Measurements from ENCODE around the gene B4GALNT2. TPM values are rescaled to one million over a fixed set of nuclear protein-coding genes. Genes with fewer than 3 reads are reported as not detected.
"Not testable (repeated sequence)": the region's sequence is repeated elsewhere in the genome, so short reads cannot be mapped to it uniquely, and the experiment has no call there.

The B4GALNT2 gene, protein sequence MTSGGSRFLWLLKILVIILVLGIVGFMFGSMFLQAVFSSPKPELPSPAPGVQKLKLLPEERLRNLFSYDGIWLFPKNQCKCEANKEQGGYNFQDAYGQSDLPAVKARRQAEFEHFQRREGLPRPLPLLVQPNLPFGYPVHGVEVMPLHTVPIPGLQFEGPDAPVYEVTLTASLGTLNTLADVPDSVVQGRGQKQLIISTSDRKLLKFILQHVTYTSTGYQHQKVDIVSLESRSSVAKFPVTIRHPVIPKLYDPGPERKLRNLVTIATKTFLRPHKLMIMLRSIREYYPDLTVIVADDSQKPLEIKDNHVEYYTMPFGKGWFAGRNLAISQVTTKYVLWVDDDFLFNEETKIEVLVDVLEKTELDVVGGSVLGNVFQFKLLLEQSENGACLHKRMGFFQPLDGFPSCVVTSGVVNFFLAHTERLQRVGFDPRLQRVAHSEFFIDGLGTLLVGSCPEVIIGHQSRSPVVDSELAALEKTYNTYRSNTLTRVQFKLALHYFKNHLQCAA
- total RNA-seq (2014; rRNA removed; shearing (Covaris generic)), result 0.06 and 0.39 TPM in 2 replicates

DNA sequence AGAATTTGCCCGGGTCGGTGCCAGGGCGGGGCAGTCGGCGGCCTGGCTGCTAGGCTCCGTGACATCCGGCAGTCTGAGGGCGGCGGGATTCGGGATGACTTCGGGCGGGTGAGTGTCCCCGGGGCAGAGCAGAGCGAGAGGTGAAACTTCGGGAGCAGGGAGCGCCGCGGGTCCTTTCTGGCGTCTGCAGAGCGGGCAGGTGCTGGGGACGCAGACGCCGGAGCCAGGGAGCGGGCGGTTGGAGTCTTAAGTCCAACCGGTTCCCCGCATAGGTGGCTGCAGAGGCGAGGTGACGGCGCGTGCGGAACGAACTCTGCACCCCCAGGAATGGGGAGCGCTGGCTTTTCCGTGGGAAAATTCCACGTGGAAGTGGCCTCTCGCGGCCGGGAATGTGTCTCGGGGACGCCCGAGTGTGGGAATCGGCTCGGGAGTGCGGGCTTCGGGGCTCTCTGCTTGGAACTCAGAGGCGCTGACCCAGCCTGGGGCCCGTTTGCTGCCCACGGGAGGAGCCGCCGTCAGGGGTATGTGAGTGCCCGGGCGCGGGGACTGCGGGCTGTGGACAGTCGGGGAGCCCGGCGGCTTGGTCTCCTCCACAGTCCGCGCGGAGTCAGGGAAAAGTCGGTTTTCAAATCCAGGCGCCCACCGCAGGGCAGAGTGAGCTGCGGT is at the start of gene B4GALNT2:
Gene B4GALNT2 (plus strand): TSS at position 71 of the 666 bp plus-strand sequence. CDS start 24 bp downstream, at position 95.
- Histone ChIP-seq H3K27me3 (replicated peaks) (peaks cover 12% of the 10 kb centered on the region; the same call in 1 of the 2 replicates), H3K9me3 (replicated peaks) (no peaks in the 10 kb centered on the region; the same call in 1 of the 2 replicates), H3K4me1 (replicated peaks) (peaks cover 21% of the 10 kb centered on the region), H3K36me3 (no peaks in the 10 kb centered on the region), H3K4me3 (peak within 1 kb of the TSS; percentile 38), H3K27ac (peak within 1 kb of the TSS; percentile 27)
- DNase-seq (ENCODE audit: low read depth in 1 of 2, low spot score in 2 of 2), result peak; percentile 57 to 58

GRCh38 chr17:49085046-49085445 is 47.5 kb upstream of the B4GALNT2 start:
- not testable (repeated sequence) for H3K27me3 ChIP-seq (replicated peaks); H3K9me3 ChIP-seq (replicated peaks); H3K27ac ChIP-seq; H3K4me1 ChIP-seq (replicated peaks); DNase-seq (ENCODE audit: low read depth in 1 of 2, low spot score in 2 of 2); H3K36me3 ChIP-seq; H3K4me3 ChIP-seq

DNA sequence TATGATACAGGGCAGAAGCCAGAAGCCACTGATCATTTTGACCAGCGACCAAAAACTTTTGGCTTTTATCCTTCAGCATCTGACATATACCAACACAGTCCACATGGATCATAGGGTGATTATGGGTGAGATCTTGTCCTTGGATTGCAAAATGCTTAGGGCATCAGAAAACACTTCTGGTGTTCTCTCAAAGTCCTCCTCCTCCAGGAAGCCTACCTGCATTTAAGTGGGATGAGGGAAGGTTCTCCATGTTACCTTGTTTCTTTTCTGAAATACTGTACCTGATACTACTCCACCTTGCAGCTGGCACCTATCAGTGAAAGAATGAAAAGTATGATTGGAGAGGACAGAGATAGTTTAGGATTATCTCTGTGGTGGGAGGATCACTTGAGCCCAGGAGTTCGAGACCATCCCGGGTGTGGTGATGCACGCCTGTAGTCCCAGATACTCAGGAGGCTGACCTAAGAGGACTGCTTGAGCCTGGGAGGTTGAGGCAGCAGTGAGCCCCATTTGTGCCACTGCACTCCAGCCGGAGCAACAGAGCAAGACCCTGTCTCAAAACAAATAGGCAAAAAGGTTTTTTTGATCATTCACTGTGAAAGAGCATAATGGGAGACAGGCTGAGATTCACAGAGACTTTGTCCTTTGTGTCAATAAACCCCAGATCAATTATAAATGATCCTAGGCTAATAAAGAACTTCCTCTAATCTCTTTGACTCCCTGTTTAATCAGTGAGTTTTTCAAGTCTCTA is 46.8 kb upstream of the B4GALNT2 start:
- Histone ChIP-seq H3K27ac (no peak overlapping the region), H3K36me3 (no peaks in the 10 kb centered on the region), H3K27me3 (replicated peaks) (peaks cover 5% of the 10 kb centered on the region), H3K4me1 (replicated peaks) (no peaks in the 10 kb centered on the region), H3K9me3 (replicated peaks) (0 out of 2 replicates have a peak, but pooled peaks cover 2% of the 10 kb centered on the region), H3K4me3 (no peak overlapping the region)
- DNase-seq (ENCODE audit: low read depth in 1 of 2, low spot score in 2 of 2), result no peak

DNA sequence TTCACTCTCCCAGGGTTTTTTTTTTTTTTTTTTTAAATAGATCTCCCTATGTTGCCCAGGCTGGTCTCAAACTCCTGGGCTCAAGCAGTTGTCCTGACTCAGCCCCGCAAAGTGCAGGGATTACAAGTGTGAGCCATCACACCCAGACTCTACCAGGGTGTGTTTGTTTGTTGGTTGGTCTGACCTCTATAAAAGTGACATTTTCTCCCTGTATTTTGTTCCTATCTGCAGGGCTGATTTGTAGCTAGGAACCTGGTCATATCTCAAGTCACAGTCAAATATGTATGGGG is 46.3 kb upstream of the B4GALNT2 start:
- no peaks in the 10 kb centered on the region for H3K36me3 ChIP-seq

GRCh38 chr17:49086649-49087048 is 45.9 kb upstream of the B4GALNT2 start:
- no peak for DNase-seq (ENCODE audit: low read depth in 1 of 2, low spot score in 2 of 2)
- Histone ChIP-seq H3K9me3 (replicated peaks) (0 out of 2 replicates have a peak, but pooled peaks cover 2% of the 10 kb centered on the region), H3K4me3 (no peak overlapping the region), H3K27ac (no peak overlapping the region), H3K36me3 (no peaks in the 10 kb centered on the region), H3K27me3 (replicated peaks) (peaks cover 5% of the 10 kb centered on the region), H3K4me1 (replicated peaks) (no peaks in the 10 kb centered on the region)

More for the DNA sequence above, 46.3 kb upstream of the B4GALNT2 start:
- 0 out of 2 replicates have a peak, but pooled peaks cover 2% of the 10 kb centered on the region for H3K9me3 ChIP-seq (replicated peaks)
- H3K4me1 ChIP-seq (replicated peaks), result no peaks in the 10 kb centered on the region
- H3K4me3 ChIP-seq, result no peak overlapping the region
- DNase-seq (ENCODE audit: low read depth in 1 of 2, low spot score in 2 of 2), result no peak
- no peak overlapping the region for H3K27ac ChIP-seq
- H3K27me3 ChIP-seq (replicated peaks), result peaks cover 5% of the 10 kb centered on the region

DNA sequence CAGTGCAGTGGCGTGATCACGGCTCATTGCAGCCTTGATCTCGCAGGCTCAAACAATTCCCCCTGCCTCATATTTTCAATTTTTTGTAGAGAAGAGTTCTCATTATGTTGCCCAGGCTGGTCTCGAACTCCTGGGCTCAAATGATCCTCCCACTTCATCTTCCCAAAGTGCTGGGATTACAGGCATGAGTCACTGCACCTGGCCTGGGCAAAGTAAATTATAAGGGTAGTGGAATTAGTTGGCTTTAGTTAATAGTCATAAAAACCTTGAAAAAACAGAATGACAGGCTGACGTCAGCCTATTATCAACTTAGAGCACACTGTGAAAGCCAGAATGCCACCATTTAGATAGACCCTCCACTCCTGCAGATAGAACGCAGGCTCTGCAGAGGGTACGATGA is 43.5 kb upstream of the B4GALNT2 start:
- no peak overlapping the region for H3K4me3 ChIP-seq
- no peak for DNase-seq (ENCODE audit: low read depth in 1 of 2, low spot score in 2 of 2)
- no peaks in the 10 kb centered on the region for H3K36me3 ChIP-seq
- 0 out of 2 replicates have a peak, but pooled peaks cover 2% of the 10 kb centered on the region for H3K9me3 ChIP-seq (replicated peaks)
- H3K27me3 ChIP-seq (replicated peaks), result no peaks in the 10 kb centered on the region
- H3K27ac ChIP-seq, result no peak overlapping the region
- no peaks in the 10 kb centered on the region for H3K4me1 ChIP-seq (replicated peaks)

DNA sequence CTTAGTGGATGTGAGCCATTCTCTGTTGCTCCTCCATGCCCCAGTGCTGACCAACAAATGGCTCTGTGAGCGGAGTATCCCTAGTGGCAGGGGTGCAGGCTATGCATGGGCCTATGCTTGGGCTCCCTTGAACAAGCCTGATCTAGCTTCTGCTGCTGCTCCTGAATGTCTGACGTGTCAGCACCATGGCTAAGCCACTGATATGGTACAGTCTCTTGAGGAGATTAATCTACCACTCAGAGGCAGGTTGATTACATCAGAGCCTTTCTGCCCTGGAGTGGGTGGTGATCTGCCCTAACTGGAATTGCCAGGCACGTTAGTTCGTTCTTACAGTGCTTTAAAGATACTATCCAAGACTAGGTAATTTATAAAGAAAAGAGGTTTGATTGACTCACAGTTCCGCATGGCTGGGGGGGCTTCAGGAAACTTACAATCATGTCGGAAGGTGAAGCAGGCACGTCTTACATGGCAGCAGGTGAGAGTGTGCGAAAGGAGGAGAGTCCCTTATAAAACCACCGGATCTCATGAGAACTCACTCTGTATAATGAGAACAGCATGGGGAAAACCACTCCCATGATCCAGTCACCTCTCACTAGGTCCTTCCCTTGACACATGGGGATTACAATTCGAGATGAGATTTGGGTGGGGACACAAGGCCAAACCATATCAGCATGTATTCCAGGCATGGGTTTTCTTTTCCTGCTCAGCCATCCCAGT is 41.5 kb upstream of the B4GALNT2 start:
- Histone ChIP-seq H3K4me1 (replicated peaks) (no peaks in the 10 kb centered on the region), H3K9me3 (replicated peaks) (0 out of 2 replicates have a peak, but pooled peaks cover 2% of the 10 kb centered on the region), H3K4me3 (no peak overlapping the region), H3K36me3 (no peaks in the 10 kb centered on the region), H3K27me3 (replicated peaks) (no peaks in the 10 kb centered on the region), H3K27ac (no peak overlapping the region)
- no peak for DNase-seq (ENCODE audit: low read depth in 1 of 2, low spot score in 2 of 2)

DNA sequence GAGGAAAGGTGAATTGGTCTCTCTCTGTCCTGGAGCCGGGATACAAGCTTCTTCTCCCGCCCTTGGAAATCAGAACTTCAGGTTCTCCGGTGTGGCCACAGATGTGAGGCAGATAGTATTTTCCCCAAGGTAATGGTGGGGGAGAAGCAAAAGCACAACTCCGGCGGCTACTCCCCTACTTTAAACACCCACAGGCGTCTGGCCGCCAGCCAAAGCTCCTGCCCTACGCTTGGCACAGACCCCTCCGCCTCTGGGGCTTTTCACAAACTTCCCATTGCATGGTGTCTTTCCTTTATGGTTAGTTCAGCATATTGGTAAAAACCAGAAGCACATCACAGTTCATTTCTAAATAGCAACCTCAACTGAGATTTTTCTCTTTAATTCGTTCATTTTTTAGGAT is 39.4 kb upstream of the B4GALNT2 start:
- H3K4me1 ChIP-seq (replicated peaks), result no peaks in the 10 kb centered on the region
- DNase-seq (ENCODE audit: low read depth in 1 of 2, low spot score in 2 of 2), result no peak
- H3K36me3 ChIP-seq, result no peaks in the 10 kb centered on the region
- H3K4me3 ChIP-seq, result no peak overlapping the region
- no peaks in the 10 kb centered on the region for H3K9me3 ChIP-seq (replicated peaks)
- no peaks in the 10 kb centered on the region for H3K27me3 ChIP-seq (replicated peaks)
- H3K27ac ChIP-seq, result no peak overlapping the region

- no peak for DNase-seq (ENCODE audit: low read depth in 1 of 2, low spot score in 2 of 2)
- H3K36me3 ChIP-seq, result no peaks in the 10 kb centered on the region
- H3K9me3 ChIP-seq (replicated peaks), result no peaks in the 10 kb centered on the region
- H3K4me1 ChIP-seq (replicated peaks), result peaks cover 27% of the 10 kb centered on the region
- H3K27me3 ChIP-seq (replicated peaks), result no peaks in the 10 kb centered on the region
- H3K27ac ChIP-seq, result peak overlapping the region; percentile 47
- H3K4me3 ChIP-seq, result no peak overlapping the region
Measured at GRCh38 chr17:49100601-49101000, 32.0 kb upstream of the B4GALNT2 start.

- no peaks in the 10 kb centered on the region for H3K27me3 ChIP-seq (replicated peaks)
- peak overlapping the region; percentile 47 for H3K27ac ChIP-seq
Measured at GRCh38 chr17:49101054-49101534, 31.5 kb upstream of the B4GALNT2 start.

DNA sequence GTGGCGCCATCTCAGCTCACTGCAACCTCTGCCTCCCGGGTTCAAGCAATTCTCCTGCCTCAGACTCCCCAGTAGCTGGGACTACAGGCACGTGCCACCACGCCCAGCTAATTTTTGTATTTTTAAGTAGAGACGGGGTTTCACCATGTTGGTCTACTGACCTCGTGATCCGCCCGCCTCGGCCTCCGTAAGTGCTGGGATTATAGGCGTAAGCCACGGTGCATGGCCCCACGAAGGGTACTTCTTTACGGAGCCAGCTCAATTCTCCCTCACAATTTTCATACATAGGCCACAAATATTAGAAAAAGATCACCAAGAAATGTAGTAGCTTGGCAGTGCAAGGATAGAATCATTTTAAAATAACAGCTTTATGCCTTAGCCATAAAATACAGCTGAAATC is 29.2 kb upstream of the B4GALNT2 start:
- DNase-seq (ENCODE audit: low read depth in 1 of 2, low spot score in 2 of 2); H3K27me3 ChIP-seq (replicated peaks); H3K9me3 ChIP-seq (replicated peaks); H3K36me3 ChIP-seq; H3K27ac ChIP-seq; H3K4me3 ChIP-seq: not testable (repeated sequence)
- peaks cover 54% of the 10 kb centered on the region for H3K4me1 ChIP-seq (replicated peaks)

More at GRCh38 chr17:49101054-49101534, 31.5 kb upstream of the B4GALNT2 start:
- no peaks in the 10 kb centered on the region for H3K9me3 ChIP-seq (replicated peaks)
- H3K4me3 ChIP-seq, result no peak overlapping the region
- H3K36me3 ChIP-seq, result no peaks in the 10 kb centered on the region
- H3K4me1 ChIP-seq (replicated peaks), result peaks cover 31% of the 10 kb centered on the region
- DNase-seq (ENCODE audit: low read depth in 1 of 2, low spot score in 2 of 2), result peak; percentile 69 to 74

- DNase-seq (ENCODE audit: low read depth in 1 of 2, low spot score in 2 of 2), result peak in 1 of 2 experiments; percentile 27
- no peaks in the 10 kb centered on the region for H3K27me3 ChIP-seq (replicated peaks)
- no peak overlapping the region for H3K27ac ChIP-seq
- no peaks in the 10 kb centered on the region for H3K36me3 ChIP-seq
- no peak overlapping the region for H3K4me3 ChIP-seq
- H3K9me3 ChIP-seq (replicated peaks), result no peaks in the 10 kb centered on the region
- H3K4me1 ChIP-seq (replicated peaks), result peaks cover 59% of the 10 kb centered on the region
Measured at GRCh38 chr17:49104511-49105074, 28.0 kb upstream of the B4GALNT2 start.
